ENCODE data around the gene ADCY3.

Gene ADCY3

DNA sequence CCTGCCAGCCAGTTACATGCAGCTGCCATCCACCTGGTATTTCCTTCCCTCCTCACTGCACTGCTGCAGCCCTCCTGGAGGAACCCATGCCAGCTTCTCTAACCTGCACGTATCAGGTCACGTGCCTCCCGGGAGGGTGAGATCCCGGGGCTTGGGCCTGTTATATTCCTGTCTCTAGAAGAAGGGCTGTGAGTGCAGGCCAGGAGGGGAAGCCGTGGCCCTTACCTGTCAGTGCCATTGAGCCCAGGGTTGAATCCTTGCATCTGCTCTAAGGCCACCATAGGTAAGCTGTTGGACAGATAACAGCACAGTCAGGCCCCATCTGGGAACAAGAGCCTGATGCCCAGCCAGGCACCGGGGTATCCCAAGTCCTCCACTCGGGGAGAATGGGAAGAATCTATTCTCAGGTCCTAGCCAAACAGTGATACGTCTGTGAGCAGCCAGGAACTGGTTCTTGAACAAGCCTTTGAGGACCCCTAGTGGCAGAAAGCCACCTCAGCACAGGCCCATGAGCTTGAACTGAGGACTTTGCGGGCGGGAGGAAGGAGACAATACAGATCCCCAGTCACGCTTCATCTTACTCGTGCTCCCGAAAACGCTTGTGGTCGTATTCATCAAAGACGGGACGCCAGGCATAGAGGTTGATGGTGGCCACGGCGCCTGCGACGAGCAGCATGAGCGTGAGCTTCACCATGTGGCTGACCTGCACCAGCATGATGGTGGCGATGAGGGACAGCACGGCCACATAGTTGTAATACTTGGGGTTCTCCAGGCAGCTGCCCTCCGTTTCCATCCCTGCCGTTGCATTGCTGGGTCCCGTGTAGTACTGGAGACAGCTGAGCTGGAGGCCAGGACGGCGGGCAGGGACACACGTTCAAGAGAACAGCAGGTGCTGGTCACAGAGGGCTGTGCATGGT is 92.5 kb downstream of the ADCY3 start:
- DNase-seq, result peak; percentile 26 to 61

DNA sequence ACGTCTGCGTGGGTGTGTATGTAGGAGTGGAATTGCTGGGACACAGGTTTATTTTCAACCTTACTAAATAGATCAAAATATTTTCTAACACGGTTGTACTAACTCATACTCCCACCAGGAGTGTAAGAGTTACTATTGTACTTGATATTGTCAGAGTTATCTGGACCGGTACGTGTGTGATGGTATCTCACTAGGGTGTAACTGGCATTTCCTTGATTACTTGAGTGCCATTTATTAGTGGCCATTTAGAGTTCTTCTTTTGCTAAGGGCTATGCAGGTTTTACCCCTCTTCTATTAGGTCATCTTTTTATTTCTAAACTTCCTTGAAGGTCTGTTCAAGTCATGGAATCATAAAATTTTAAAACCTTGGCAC is 93.3 kb downstream of the ADCY3 start:
- no peak for DNase-seq

- no peak for DNase-seq
Measured at GRCh38 chr2:24825883-24826772, 93.9 kb downstream of the ADCY3 start.

GRCh38 chr2:24824966-24825882 is 94.8 kb downstream of the ADCY3 start:
- peak in 1 of 2 donors; percentile 4 for DNase-seq

- no peak for DNase-seq
Measured at GRCh38 chr2:24824071-24824588, 95.9 kb downstream of the ADCY3 start.

- DNase-seq, result no peak
Measured at GRCh38 chr2:24822049-24822706, 97.9 kb downstream of the ADCY3 start.

GRCh38 chr2:24821433-24821891 is 98.6 kb downstream of the ADCY3 start:
- no peak for DNase-seq

DNA sequence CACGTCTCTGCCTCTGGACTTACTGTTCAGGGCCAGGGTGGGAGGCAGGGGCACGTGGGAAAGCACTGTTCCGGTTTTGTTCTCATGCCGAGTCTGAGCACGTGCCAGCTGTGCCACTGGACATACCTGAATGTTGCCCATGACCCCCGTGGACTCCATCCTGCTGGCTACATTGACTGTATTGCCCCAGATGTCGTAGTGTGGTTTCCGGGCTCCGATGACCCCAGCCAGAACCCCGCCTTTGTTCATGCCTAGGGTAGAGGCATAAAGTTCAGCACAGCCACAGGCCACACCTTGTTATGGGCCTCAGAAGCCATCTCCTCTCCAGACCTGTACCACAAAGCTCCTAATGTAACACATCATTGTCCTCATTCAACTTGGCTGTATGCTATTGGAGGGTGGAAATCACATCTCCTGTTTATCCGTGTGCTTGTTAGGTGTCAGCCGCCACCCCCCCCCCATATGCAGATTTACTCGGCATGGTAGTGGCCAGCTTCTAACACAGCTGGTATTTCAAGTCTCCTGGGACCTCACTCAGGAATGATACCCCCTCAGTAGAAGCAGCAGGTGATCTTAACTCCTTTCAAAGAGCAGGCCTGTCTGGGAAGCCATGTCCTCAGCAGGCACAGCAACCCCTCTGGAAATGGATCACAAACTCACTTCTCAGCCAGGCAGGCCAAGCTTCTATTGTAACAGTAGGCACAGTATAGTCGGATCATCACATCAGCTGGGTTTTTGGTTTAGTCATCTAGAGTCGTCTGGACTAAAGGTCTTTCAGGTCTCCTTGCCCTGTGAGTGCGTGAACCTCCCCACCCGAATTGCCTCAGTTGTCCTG is 99.2 kb downstream of the ADCY3 start:
- DNase-seq, result no peak

- DNase-seq, result no peak
Measured at GRCh38 chr2:24820175-24820513, 99.9 kb downstream of the ADCY3 start.

DNA sequence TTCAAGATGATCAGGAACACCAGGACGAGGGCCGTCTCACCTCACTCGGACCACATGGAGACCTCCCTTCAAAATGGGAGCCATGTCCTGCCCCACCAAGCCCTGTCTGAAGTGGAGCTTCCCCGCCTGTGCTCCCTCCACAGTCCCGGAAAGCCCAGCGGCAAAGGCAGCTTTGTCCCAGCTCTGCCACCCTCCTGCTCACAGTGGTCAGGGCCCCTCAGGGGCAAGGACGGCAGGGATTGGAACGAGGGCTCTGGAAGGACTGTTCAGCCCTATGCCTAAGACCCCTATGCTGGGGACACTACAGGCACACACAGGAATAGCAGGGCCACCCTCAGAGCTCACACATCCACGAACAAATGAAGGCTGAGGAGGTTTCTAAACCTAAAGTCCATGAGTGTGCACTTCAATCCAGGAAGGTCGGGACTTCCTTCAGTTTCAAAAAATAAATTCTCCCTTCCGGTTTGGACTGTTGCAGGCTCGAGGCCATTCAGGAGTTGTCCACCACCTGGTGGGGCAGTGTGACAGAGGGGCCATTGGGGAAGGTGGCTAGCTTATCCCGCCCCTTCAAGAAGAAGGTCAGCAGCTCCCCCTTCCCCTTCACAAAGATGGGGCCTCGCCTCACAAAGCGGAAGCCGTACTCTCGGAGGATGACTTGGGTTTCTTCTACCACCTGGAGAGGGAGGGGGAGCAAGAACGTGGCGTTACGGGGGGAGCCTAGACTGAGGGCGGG is 100.4 kb downstream of the ADCY3 start:
- no peak for DNase-seq

DNA sequence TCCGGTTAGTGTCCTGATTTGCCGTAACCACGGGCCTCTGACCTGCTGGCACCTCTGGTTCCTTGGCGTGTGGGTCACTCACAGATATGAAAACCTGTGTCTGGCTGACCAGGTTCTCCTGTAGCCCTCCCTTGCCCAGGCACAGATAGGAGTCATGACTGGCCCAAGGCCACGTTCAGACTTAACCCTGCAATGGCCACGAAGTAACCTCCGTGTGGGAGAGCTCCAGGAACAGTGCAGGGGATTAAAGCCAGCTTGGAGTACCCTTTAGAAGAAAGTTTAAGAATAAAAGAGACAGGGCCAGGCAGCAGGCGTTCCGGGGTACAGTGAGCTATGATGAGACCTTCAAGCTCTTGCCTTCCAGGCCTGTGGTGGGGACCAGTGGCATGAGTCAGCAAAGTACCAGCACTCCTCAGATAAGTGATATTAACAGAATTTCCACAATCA is 101.3 kb downstream of the ADCY3 start:
- no peak for DNase-seq

DNA sequence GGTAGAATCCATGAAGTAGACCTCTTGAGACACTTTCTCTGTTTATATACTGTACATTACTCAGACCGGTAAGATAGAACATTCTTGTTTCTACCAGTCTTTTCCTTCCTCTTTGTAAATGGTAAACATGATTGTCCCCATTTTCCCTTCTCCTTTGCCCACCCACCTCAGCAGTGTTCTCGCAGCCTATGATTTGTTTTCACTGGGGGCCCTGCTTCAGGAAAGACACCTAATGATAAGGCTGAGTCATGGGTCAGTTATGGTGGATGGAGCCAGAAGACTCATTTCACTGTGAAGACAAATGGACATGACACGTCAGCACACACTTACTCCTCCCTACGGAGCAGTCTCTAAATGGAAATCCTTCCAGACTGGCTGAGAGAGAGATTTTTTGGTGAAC is 103.2 kb downstream of the ADCY3 start:
- DNase-seq, result no peak

- DNase-seq, result no peak
Measured at GRCh38 chr2:24816404-24816803, 103.6 kb downstream of the ADCY3 start.

DNA sequence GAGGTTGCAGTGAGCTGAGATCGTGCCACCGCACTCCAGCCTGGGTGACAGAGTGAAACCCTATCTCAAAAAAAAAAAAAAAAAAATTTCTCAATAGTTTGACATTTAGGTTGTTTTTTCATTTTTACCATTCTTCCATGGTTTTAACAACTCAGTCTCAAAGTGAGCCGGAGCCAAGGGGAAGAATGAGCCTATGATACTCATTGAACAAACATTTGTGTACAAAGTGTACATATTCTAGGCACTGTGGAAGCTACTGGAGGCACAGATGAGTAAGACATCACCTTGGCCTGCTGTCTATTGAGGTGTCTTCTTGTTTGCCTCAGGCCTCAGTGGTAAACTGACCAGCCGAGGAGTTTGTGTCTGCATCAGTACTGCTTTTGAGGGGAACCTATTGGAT is 104.9 kb downstream of the ADCY3 start:
- DNase-seq, result no peak

GRCh38 chr2:24814516-24814915 is 105.5 kb downstream of the ADCY3 start:
- DNase-seq, result no peak

- DNase-seq, result no peak
Measured at GRCh38 chr2:24813691-24814137, 106.3 kb downstream of the ADCY3 start.

GRCh38 chr2:24809316-24810007 is 110.6 kb downstream of the ADCY3 start:
- no peak for DNase-seq

GRCh38 chr2:24806661-24807036 is 113.4 kb downstream of the ADCY3 start:
- no peak for DNase-seq

Measured in bone marrow (tissue), 2 donors.